GM08714 (cell line): ENCODE measurements around the gene ENTPD2.
"Not testable (repeated sequence)": the region's sequence is repeated elsewhere in the genome, so short reads cannot be mapped to it uniquely, and the experiment has no call there.

Experiments
- H3K4me3 ChIP-seq: fragments of 200-500 bp; sonication (Bioruptor generic); 2 replicates; pipeline ENCODE4 v1.5.1; 2014; ENCODE audit warnings: mild to moderate bottlenecking, low read length, inconsistent platforms
- ZNF274 ChIP-seq: IDR thresholded peaks from 2 replicates; pipeline ENCODE4 v1.6.1; 2012; ENCODE audit warnings: mild to moderate bottlenecking, low read depth, low read length

Gene ENTPD2

DNA sequence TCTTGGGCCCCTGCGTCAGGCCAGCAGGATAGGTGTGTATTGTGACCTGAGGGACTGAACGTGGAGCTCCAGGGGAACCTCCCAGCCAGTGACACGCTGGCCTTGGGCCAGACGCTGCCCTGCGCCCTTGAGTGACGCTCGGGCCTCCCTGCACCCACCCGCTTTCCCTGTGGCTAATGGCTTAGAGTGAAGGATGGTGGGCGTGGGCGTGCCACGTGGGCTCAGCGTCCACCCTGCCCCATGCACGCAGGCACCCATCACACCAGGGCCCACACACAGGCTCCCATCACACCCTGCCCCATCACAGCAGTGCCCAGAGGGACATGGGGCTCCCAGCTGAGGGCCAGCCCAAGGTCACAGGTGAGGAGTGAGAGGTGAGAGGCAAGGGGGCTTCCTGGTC, 16.8 kb downstream of the ENTPD2 start:
- TF ChIP-seq ZNF274, result no peak
- H3K4me3 ChIP-seq, result no peak overlapping the region

DNA sequence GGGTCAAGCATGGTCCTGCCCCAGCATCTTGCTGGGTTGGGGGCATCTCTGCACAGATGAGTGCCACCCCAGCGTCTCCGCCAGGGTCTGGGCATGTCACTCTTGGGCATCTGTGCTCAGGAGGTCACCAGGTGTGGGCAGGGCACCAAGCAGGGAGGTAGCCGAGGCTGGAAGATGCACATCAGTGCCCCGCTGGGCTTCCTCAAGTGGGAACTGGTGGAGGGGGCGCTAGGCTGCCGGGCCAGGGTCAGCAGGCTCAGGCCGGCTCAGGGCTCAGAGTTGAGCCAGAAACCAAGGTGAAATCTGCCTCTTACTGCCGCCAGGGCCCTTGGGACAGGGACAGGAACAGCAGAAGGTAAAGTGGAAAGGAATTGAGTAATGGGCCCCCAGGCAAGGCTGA, 17.9 kb downstream of the ENTPD2 start:
- no peak overlapping the region for H3K4me3 ChIP-seq
- TF ChIP-seq ZNF274, result no peak

DNA sequence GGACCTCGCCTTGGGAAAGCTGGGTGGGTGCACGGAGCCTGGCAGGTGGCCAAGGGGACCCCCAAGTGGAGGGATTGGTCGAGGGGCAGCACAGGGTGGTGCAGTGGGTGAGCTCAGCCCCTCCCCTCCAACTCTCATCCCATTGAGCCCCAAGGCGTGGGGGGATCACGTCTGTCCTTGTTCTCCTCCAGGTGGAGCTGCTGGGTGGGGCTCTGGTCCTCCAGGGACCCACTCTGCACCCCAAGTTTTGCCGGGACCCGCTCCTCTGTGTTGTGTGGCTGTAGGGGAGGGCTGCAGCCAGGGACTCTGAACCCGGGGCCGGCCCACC, 18.4 kb downstream of the ENTPD2 start:
- H3K4me3 ChIP-seq, result no peak overlapping the region
- no peak for TF ChIP-seq ZNF274

GRCh38 chr9:137034709-137035506, 19.0 kb downstream of the ENTPD2 start:
- TF ChIP-seq ZNF274, result no peak
- H3K4me3 ChIP-seq, result no peak overlapping the region

- H3K4me3 ChIP-seq, result no peak overlapping the region
- no peak for TF ChIP-seq ZNF274
Measured at GRCh38 chr9:137034039-137034708, 19.7 kb downstream of the ENTPD2 start.

GRCh38 chr9:137033481-137033880, 20.4 kb downstream of the ENTPD2 start:
- H3K4me3 ChIP-seq, result not testable (repeated sequence)

DNA sequence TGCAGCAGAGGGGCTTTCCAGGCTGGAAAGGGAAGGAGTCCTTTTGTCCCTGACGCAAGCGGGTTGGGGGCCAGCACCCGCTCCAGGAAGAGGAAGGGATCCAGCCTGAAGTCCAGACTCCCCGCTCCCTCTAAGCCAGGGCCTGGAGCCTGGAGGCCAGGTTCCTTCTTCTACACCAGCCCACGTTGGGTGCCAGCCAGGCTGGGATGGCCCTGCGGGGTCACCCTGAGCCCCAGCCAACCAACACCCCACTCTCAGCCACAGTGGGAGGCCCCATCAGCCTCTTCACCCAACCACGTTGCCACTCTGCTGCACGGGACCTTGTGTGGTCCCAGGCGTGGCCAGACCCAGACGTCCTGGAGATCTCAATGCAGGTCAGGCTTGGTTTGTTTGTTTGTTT, 21.0 kb downstream of the ENTPD2 start:
- no peak for TF ChIP-seq ZNF274
- H3K4me3 ChIP-seq, result no peak overlapping the region

- H3K4me3 ChIP-seq, result no peak within 1 kb of the TSS
- no peak for TF ChIP-seq ZNF274
Measured at GRCh38 chr9:137031904-137032640, 21.8 kb downstream of the ENTPD2 start, which contains the start of gene FUT7. Gene FUT7 (minus strand): TSS chr9:137032088. CDS start chr9:137031991, 97 bp downstream.

- no peak overlapping the region for H3K4me3 ChIP-seq
- TF ChIP-seq ZNF274, result no peak
Measured at GRCh38 chr9:137030538-137031527, 23.0 kb downstream of the ENTPD2 start.

DNA sequence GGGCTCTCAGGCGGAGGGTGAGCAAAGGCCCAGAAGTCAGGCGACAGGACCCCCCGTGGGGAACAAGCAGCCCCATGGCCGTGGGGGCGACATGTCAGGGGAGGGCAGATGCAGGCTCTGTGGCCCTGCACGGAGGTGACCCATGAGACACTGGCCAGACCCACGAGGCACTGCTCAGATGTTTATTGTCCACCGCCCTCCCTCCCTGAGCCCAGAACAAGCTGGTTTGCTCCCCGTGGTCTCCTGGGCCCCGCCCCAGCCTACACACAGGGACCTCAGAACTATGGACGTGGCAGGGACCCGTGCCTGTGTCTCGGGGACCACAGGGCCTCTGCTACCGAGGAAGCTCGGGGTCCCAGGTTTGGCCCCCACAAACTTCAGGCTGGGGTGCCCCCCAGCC, 23.9 kb downstream of the ENTPD2 start:
- H3K4me3 ChIP-seq, result no peak overlapping the region

GRCh38 chr9:137029058-137029936, 24.6 kb downstream of the ENTPD2 start:
- H3K4me3 ChIP-seq, result no peak overlapping the region
- TF ChIP-seq ZNF274, result no peak

More for the DNA sequence above, 23.9 kb downstream of the ENTPD2 start:
- no peak for TF ChIP-seq ZNF274

- TF ChIP-seq ZNF274, result no peak
Measured at GRCh38 chr9:137028263-137029057, 25.4 kb downstream of the ENTPD2 start.

More at GRCh38 chr9:137028263-137029057, 25.4 kb downstream of the ENTPD2 start:
- peak overlapping the region; percentile 16; the same call in 1 of the 2 replicates for H3K4me3 ChIP-seq
